GM13977 (cell line): ENCODE measurements around the gene ARL17A.
"Not testable (repeated sequence)": the region's sequence is repeated elsewhere in the genome, so short reads cannot be mapped to it uniquely, and the experiment has no call there.

Experiments used
- DNase-seq: peaks from one replicate; pipeline ENCODE4 v3.0.0; 2012; ENCODE audit warnings: low spot score
- in situ Hi-C: fragments of 300-500 bp; cut with MboI; formaldehyde crosslinking; loops from one replicate; pipeline ENCODE4 v1.12.0; 2022; ENCODE audit warnings: low sequenced_read_pairs, low pct_unique_long_range_greater_than_20kb, mixed read lengths, inconsistent platforms; ENCODE audit not compliant: unreplicated experiment

ARL17A gene

DNA sequence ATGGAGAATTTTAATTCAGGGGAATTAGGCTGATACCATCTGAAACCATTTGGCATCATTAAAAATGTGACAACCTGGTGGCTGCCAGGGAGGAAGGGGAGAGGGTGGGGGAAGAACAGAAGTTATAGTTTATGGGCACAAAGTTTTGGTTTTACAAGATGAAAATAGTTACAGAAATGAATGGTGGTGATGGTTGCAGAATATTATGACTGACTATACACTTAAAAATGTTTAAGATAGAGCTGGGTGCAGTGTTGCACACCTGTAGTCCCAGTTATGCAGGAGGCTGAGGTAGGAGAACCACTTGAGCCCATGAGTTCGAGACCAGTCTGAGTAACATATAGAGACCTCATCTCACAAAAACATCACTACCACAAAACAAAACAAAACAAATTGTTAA lies 12.5 kb downstream of the ARL17A start:
- in situ Hi-C loops, result not testable (repeated sequence)

DNA sequence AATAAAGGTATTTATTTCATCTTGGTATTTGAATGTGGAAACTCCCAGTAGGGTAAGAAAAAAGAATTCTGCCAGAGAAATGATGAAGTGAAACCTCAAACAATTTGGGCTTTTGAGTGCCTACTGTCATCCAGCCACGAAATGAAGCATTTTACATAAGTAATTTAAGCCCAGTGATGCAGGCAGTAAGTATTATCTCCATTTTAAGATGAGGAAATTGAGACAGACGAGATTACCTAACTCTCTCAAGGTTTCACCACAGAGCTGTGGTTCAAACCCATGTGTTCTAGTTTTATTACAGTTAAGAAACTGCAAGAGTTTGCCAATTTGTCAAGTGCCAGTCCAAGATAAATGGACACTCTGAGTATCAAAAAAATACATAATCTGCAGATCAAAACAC lies 13.2 kb downstream of the ARL17A start:
- in situ Hi-C loops, result not testable (repeated sequence)

More for the DNA sequence above, 12.5 kb downstream of the ARL17A start:
- DNase-seq, result not testable (repeated sequence)

DNA sequence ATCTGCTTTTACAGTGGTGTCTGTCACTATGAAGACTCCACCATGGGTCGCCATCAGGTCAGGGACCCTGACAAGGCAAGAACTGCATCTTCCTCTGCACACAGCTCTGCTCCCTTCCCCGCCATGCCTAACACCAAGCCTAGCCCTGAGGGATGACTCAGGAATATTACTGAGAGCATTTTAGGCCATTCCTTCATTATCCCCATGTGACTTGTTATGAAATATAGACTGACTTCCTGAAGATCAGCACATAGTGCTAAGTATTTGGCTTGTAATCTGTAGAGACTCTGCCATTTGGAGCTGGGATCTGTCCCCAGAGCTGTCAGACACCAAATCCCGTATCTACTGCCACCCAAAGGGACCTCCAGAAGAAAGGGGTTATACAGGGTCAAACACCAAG lies 19.4 kb downstream of the ARL17A start:
- DNase-seq, in situ Hi-C loops: not testable (repeated sequence)

More for the DNA sequence above, 13.2 kb downstream of the ARL17A start:
- not testable (repeated sequence) for DNase-seq

DNA sequence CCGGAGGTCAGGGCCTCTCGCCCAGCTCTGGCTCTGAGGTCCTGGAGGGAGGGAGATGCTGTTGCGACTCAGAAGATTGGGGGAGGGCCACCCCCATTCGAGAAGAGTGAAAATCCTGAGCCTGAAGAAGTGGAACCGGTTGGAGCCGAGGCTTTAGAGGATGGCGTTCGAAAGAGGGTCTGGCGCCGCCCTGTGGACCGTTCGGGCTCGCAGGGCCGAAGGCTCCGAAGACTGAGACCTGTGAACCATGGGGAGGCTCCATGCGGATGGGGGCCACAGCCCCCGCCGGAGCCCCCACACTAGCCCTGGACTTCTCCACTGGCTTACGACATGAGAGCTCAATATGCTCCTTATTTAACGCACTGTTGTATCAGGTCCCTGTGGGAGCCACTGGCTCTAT lies 20.3 kb downstream of the ARL17A start:
- in situ Hi-C loops, DNase-seq: not testable (repeated sequence)

DNA sequence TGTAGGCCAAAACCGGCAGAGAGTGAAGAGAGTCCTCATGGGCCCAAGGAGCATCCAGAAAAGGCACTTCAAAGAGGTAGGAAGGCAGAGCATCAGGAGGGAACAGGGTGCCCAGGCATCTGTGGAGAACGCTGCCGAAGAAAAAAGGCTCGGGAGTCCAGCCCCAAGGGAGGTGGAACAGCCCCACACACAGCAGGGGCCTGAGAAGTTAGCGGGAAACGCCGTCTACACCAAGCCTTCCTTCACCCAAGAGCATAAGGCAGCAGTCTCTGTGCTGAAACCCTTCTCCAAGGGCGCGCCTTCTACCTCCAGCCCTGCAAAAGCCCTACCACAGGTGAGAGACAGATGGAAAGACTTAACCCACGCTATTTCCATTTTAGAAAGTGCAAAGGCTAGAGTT lies 30.9 kb downstream of the ARL17A start:
- in situ Hi-C loops, DNase-seq: not testable (repeated sequence)

DNA sequence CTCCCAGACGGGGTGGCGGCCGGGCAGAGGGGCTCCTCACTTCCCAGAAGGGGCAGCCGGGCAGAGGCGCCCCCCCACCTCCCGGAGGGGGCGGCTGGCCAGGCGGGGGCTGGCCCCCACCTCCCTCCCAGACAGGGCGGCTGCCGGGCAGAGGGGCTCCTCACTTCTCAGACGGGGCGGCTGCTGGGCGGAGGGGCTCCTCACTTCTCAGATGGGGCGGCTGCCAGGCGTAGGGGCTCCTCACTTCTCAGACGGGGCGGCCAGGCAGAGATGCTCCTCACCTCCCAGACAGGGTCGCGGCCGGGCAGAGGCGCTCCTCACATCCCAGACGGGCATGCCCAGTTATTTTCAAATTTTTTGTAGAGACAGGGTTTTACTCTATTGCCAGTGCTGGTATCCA lies 44.8 kb downstream of the ARL17A start:
- in situ Hi-C loops, result not testable (repeated sequence)

DNA sequence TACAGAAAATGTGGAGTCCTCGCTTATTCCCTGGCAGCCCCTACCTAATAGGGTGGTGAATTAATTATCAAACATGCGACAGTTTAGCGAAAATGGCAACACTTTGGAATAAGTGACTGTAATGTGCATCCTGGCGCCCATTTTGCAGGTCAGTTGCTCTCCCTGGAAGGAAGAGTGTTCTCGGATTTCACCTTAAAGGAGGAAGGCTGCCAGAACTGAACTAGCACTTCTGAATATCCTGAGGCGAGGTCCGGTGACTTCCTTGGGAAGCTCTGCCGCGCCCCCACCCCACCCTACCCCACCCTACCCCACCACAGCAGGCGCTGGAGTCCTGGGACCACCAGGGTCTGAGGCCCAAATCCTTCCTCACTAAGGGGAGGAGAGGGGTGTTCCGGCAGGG lies 67.3 kb downstream of the ARL17A start, which contains the start of gene LRRC37A2:
LRRC37A2 (plus strand) TSS at position 301 of the 400 bp plus-strand sequence. CDS start 245 bp downstream, outside the sequence.
- in situ Hi-C loops, DNase-seq: not testable (repeated sequence)

More for the DNA sequence above, 44.8 kb downstream of the ARL17A start:
- not testable (repeated sequence) for DNase-seq

DNA sequence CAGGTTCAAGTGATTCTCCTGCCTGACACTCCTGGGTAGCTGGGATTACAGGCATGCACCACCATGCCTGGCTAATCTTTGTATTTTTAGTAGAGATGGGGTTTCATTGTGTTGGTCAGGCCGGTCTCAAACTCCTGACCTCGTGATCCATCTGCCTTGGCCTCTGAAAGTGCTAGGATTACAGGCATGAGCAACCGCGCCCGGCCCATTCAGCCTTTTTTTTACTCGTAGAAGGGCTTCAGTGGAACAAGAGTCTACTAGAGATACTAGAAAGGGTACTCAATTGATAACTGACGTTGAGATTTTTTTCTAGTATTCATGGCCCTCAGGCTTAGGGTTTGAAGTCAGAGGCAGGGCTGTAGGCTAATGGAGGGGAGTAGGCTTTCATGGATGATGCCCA lies 73.6 kb downstream of the ARL17A start:
- in situ Hi-C loops, DNase-seq: not testable (repeated sequence)

DNA sequence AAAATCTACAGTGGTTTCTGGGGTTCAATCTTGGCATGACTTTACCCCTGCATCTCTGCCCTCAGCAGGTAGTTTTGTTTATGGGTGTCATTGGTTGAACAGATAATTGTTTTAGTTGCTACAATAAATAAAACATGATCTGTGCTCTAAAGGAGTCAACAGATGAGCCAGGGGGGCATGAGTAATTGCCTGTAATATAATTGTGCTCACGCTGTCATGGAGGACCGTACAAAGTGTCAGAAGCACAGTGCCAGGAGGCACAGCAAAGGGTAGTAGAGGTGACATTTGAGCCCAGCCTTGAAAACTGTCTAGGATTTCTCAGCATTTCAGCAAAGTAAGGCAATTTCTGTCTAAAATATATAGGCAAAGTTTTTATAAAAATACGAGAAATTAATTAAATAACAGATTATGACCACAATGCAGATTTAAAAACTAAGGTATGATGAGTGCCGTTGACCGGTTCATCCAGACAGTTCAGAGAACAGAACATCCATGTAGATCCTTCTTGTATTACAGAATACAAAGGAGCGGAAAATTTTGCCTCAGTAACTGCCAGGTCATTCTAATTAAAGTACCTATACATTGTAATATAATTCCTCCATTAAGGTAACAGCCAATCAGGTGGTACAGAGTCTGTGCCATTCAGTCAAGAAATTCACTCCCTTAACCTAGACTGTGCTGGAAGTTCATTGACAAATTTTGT lies 79.9 kb downstream of the ARL17A start:
- in situ Hi-C loops, DNase-seq: not testable (repeated sequence)

DNA sequence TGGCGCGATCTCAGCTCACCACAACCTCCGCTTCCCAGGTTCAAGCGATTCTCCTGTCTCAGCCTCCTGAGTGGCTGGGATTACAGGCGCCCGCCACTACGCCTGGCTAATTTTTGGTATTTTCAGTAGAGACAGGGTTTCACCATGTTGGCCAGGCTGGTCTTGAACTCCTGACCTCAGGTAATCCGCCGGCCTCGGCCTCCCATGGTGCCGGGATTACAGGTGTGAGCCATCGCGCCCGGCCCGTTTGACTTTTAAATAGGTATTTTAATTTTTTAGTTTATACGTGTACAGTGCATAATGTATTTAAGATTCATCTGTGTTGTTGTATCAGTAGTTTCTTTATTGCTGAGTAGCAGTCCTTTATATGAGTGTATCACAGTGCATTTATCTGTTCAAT lies 87.5 kb downstream of the ARL17A start:
- in situ Hi-C loops, DNase-seq: not testable (repeated sequence)

DNA sequence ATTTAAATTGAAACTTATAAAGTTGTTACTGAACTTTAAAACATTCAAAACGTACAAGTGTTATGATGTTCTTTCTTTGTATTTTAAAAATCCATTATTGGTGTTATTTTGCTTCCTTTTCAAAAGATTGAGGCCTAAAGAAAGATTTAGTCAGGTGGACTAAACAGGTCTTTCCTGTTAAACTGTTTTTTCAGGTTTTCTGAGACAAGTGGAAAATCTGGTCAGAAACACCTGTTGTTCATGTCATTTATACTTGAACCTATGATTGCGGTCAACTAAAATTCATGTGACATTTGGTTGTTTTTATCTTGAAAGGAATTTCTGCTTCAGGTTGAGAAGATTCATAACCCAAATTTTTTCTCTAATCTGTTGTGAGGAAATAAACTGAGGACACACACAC lies 98.2 kb downstream of the ARL17A start:
- DNase-seq, in situ Hi-C loops: not testable (repeated sequence)

DNA sequence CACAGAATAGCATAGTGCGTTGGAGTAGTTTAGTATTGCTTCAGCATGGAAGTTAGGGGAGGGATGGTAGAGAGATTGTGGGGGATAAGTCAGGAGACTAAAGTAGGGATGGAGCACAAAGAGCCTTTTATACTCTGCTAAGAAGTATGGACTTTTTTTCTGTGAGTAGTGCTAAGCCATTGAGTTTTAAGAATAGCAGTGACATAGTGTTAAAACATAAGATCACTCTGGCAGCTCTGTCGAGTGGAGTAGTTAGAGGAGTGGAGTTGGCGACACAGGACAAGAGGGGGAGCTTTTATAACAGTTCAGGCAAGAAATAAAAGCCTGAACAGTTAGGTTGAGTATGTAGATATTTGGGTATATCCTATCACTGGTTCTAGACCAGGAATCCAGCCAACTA lies 100.7 kb downstream of the ARL17A start:
- DNase-seq, in situ Hi-C loops: not testable (repeated sequence)

DNA sequence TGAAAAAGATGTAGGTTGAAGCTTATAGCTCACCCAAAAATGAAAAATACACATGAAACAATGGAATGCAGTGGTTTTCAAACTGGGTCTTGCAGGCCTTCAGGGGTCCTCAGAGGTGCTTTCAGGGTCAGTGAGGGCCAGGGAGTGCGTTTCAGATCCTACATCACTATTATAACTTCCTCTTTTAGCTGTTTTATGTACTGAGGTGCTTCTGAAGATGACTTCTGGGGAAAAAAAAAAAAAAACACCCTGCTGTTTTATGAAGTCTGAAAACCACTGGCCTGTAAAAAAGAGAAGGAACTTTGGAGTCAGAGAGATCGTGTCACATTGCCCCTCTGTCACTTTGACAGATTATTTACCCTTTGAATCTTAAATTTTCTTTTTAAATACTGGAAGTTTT lies 103.9 kb downstream of the ARL17A start:
- in situ Hi-C loops, DNase-seq: not testable (repeated sequence)

DNA sequence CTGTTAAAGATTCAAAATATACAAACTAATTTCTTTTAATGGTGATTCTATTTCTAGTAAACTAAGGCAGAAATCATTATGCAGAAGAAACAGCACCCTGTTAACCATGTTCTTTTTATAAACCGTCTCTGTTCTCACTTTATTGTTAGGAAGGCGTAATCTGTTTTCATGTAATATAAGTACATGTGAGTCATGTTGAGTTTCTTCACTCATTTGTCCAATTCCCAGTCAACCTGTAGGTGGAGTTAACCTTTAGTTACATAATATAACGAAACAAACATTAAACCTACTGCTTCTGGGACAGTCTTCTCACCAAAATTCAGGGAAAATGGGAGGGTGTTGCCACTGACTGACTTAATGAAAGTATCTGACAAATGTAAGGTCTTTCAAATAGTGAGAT lies 105.0 kb downstream of the ARL17A start:
- in situ Hi-C loops, DNase-seq: not testable (repeated sequence)

DNA sequence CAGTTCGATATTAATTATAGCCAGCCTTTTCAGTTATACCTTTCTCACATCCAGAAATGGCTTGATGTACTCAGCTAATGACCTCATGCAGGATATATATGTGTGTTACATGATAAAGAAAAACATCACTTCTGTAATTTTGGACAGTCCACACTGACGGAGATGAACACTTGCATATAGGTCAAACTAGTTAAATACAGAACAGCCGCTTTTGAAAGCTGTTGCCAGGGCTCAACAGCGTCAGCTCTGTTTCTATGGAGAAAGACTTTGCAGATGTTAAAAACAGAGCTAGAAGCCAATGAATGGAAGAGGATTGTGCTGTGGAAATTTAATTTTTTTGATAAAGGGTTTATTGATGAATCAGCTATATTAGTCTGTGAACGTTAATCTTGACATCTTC lies 111.9 kb downstream of the ARL17A start:
- in situ Hi-C loops, result not testable (repeated sequence)

More for the DNA sequence above, 111.9 kb downstream of the ARL17A start:
- DNase-seq, result not testable (repeated sequence)
